Cardiac muscle cell (in vitro differentiated cells and primary cell): ENCODE results near the gene ITPRIPL2. TPM values are rescaled to one million over a fixed set of nuclear protein-coding genes. Genes with fewer than 3 reads are reported as not detected.

Experiments
- DNase-seq, 2 donors: peaks; one replicate each; pipeline versions ENCODE4 v3.0.0 to v3.0.0-alpha.2; 2010 to 2017; ENCODE audit warnings: low read depth in 1 of 2, low spot score in 1 of 2
- H3K27ac ChIP-seq: fragments of 200-600 bp; sonication (generic); 2 replicates; pipeline ENCODE4 v1.5.1; 2016
- H3K27me3 ChIP-seq: fragments of 200-600 bp; sonication (generic); 2 replicates; pipeline ENCODE4 v1.6.0; 2016; ENCODE audit warnings: control low read depth
- H3K36me3 ChIP-seq: fragments of 200-600 bp; sonication (generic); 2 replicates; pipeline ENCODE4 v1.5.1; 2016; ENCODE audit warnings: control low read depth
- H3K4me1 ChIP-seq: fragments of 200-600 bp; sonication (generic); 2 replicates; pipeline ENCODE4 v1.8.1; 2017; ENCODE audit warnings: low read depth, mild to moderate bottlenecking, mixed run types
- H3K4me3 ChIP-seq: fragments of 200-600 bp; sonication (generic); 2 replicates; pipeline ENCODE4 v1.5.1; 2016; ENCODE audit warnings: mild to moderate bottlenecking
- H3K9me3 ChIP-seq: fragments of 200-600 bp; sonication (generic); 2 replicates; pipeline ENCODE4 v1.5.1; 2017; ENCODE audit warnings: low read depth, mild to moderate bottlenecking, control low read depth
- CTCF ChIP-seq: IDR thresholded peaks from 2 replicates; pipeline ENCODE4 v1.5.1; 2012; ENCODE audit warnings: low read depth, mild to moderate bottlenecking, low read length
- polyA plus RNA-seq: library from polyadenylated mRNA; unstranded; fragments of >200 nt; fragmentation: Nextera tagmentation; extraction: Ambion mirVana; gene quantifications from 2 replicates; pipeline ENCODE4 v1.2.1, GENCODE V29; 2016
- total RNA-seq: library from RNA; depleted of rRNA; stranded (reverse); fragments of >200 nt; gene quantifications from 2 replicates; pipeline ENCODE4 v1.2.3, GENCODE V29; 2016

The ITPRIPL2 gene
- total and polyA plus RNA-seq, 2 experiments from 2014 or later: 2.8 to 9.7 TPM

DNA sequence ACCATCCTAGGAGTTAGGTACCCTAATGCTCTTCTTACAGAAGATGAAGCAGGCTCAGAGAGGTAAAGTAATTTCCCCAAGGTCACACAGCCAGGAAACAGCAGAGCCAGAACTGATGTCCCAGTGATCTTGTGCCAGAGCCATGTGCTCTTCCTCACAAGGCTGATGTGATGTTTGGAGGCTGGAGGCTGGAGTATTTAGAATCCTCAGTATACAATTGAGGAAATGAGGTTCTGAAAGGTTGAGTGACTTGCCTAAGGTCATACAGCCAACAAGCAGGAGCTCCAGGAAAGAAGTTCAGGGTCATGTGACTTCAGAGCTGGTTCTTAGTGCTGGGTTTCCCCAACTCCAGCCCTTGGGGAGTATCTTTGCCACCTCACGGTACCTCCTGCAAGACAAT lies 18.5 kb downstream of the ITPRIPL2 start:
- Histone ChIP-seq H3K27me3 (no peaks in the 10 kb centered on the region), H3K9me3 (no peaks in the 10 kb centered on the region), H3K4me3 (no peak overlapping the region), H3K36me3 (no peaks in the 10 kb centered on the region), H3K27ac (no peak overlapping the region), H3K4me1 (no peaks in the 10 kb centered on the region)
- no peak for DNase-seq
- no peak for TF ChIP-seq CTCF

DNA sequence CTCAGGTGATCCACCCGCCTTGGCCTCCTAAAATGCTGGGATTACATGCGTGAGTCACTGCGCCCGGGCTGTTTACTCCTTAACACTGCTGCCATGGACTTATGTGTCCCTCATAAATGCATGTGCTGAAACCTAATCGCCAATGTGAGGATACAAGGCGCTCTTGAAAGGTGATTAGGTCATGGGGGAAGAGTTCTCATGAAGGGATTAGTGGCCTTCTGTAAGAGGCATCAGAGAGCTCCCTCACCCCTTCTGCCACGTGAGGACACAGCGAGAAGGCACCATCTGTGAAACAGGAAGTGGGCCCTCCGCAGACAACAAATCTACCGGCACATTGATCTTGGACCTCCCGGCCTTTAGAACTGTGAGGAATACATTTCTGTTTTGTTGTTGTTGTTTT lies 19.1 kb downstream of the ITPRIPL2 start:
- no peaks in the 10 kb centered on the region for H3K27me3 ChIP-seq
- no peak for TF ChIP-seq CTCF
- H3K27ac ChIP-seq: no peak overlapping the region
- DNase-seq: no peak
- H3K36me3 ChIP-seq: no peaks in the 10 kb centered on the region
- no peak overlapping the region for H3K4me3 ChIP-seq
- no peaks in the 10 kb centered on the region for H3K9me3 ChIP-seq
- no peaks in the 10 kb centered on the region for H3K4me1 ChIP-seq

DNA sequence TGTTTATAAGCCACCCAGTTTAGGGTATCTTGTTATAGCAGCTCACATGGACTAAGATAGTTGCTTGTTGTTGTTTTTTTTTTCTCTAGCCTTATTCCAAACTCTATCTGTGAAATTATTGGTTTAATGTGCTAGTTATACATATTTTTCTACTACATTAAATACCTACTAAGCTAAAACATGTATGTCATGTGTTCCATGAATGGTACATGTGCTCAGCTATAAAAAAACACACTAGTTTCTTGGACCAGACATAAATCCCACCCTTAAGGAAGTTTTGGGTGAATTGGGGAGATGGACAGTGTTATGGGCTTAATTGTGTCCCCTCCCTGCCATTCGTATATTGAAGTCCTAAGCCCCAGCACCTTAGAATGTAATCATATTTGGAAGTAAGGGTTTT lies 19.8 kb downstream of the ITPRIPL2 start:
- TF ChIP-seq CTCF: no peak
- Histone ChIP-seq H3K9me3 (no peaks in the 10 kb centered on the region), H3K4me1 (no peaks in the 10 kb centered on the region), H3K36me3 (no peaks in the 10 kb centered on the region), H3K27me3 (no peaks in the 10 kb centered on the region), H3K4me3 (no peak overlapping the region), H3K27ac (no peak overlapping the region)
- no peak for DNase-seq

DNA sequence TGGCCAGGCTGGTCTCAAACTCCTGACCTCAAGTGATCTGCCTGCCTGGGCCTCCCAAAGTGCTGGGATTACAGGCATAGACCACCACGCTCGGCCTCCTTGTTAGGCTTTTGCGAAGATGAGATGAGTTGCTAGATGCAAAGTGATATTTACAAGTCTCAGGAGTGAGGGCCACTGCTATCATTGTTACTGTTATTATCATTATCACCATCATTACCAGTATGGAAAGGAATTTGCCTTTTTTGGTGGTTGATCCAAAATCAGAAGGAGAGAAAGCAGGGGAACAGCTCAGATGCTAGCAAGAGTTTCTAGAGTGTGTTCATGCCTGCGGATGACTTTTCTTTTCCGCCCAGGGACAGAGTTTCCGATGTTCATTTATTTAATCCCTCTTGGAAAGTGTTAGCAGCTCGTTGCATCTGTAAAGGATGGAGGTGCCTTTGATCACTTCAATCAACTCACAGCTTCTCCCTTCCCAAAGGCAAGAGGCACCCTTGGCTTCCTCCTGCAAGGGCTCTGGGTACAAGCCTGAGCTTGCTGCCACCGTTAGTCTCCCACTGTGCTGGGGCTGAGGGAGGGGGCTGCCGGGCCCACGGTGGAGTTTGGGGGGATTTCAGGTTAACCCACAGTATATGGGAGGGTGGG lies 21.6 kb downstream of the ITPRIPL2 start:
- Histone ChIP-seq H3K27me3 (no peaks in the 10 kb centered on the region), H3K36me3 (no peaks in the 10 kb centered on the region), H3K9me3 (no peaks in the 10 kb centered on the region), H3K4me1 (no peaks in the 10 kb centered on the region), H3K4me3 (no peak overlapping the region), H3K27ac (no peak overlapping the region)
- no peak for TF ChIP-seq CTCF
- DNase-seq: no peak

- Histone ChIP-seq H3K36me3 (no peaks in the 10 kb centered on the region), H3K4me1 (no peaks in the 10 kb centered on the region), H3K4me3 (no peak overlapping the region), H3K27ac (no peak overlapping the region), H3K27me3 (no peaks in the 10 kb centered on the region), H3K9me3 (no peaks in the 10 kb centered on the region)
- DNase-seq: no peak
- no peak for TF ChIP-seq CTCF
These were observed 22.2 kb downstream of the ITPRIPL2 start for GRCh38 chr16:19135896-19136438.
